ACC112 (cell line): ENCODE measurements around the gene BAMBI.
A peak's percentile ranks its signal among the peaks of the same experiment; 100 is the strongest.

Experiments used
- H2AFZ ChIP-seq: fragments of 200-600 bp; sonication (generic); one replicate; pipeline ENCODE4 v1.6.0; 2017; ENCODE audit warnings: antibody characterized with exemption, low read length; ENCODE audit not compliant: unreplicated experiment
- H3K27ac ChIP-seq: fragments of 200-600 bp; sonication (generic); 2 replicates; pipeline ENCODE4 v1.5.1; 2014; ENCODE audit warnings: low read depth, mild to moderate bottlenecking, antibody characterized with exemption, low read length, moderate library complexity
- H3K27me3 ChIP-seq: fragments of 200-600 bp; sonication (generic); 2 replicates; pipeline ENCODE4 v1.6.1; 2014; ENCODE audit warnings: mild to moderate bottlenecking, antibody characterized with exemption, low read length, moderate library complexity, mixed read lengths; ENCODE audit not compliant: insufficient read depth
- H3K36me3 ChIP-seq: fragments of 200-600 bp; sonication (generic); 2 replicates; pipeline ENCODE4 v1.6.1; 2016; ENCODE audit warnings: mild to moderate bottlenecking, antibody characterized with exemption, low read length, moderate library complexity, mixed read lengths; ENCODE audit not compliant: insufficient read depth
- H3K4me1 ChIP-seq: fragments of 200-600 bp; sonication (generic); one replicate; pipeline ENCODE4 v1.6.1; 2016; ENCODE audit warnings: low read length, mixed read lengths; ENCODE audit not compliant: insufficient read depth, unreplicated experiment, control insufficient read depth
- H3K4me3 ChIP-seq: fragments of 200-600 bp; sonication (generic); 2 replicates; pipeline ENCODE4 v1.5.1; 2014; ENCODE audit warnings: mild to moderate bottlenecking, low read depth, low read length
- H3K79me2 ChIP-seq: fragments of 200-600 bp; sonication (generic); one replicate; pipeline ENCODE4 v1.6.0; 2016; ENCODE audit warnings: low read length; ENCODE audit not compliant: control insufficient read depth, unreplicated experiment, insufficient read depth

The BAMBI gene

DNA sequence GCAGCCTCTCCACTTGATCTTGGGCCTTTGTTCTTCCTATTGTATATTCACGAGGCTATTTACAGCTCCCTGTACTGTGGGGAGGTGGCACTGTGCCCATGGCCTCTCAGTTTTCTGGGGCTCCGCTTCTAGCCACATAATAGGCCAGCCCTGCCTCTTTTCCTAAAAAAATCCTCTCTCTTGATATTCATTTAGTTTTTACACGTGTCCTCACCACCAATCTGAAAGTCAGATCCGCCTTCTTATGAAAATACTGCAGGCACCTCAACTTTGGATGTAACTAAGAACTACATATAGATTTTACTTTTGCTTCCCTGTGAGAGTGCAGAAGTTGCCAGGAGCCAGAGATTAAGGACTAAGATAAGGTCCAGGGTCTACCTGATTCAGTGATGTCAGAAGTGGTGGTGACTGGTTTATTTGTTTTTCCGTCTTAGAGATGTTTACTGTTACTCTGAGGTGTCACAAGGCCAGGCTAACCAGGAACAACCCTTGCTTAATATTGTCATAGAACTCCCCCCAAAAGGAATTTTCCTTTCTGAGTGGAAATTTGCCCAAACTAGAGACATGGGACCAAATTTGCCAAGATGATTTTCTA lies 7.8 kb downstream of the BAMBI start:
- H3K4me3 ChIP-seq = no peak overlapping the region
- H3K27ac ChIP-seq = no peak overlapping the region
- no peaks in the 10 kb centered on the region for H3K79me2 ChIP-seq
- H3K4me1 ChIP-seq = peaks cover 14% of the 10 kb centered on the region
- no peak overlapping the region for H2AFZ ChIP-seq
- H3K36me3 ChIP-seq = 0 out of 2 replicates have a peak, but pooled peaks cover 4% of the 10 kb centered on the region
- no peaks in the 10 kb centered on the region for H3K27me3 ChIP-seq

DNA sequence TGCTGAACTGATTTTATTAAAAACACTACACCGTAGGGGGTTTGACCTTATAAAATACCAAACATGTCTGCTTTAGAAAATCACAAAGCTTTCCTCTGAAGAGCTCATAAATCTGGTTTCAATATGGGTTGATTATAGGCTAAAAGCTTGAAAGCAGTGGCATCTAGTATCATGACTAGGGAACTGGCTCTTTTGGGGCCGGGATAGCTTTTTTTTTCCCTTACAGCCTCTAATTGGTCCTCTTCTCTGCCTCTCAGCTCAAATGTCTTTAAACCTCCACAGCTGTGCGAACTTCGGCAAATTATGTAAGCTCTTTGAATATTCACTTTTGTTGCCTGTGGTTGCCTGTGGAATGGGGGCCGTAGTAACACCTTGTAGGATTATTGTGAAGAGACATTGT lies 8.4 kb downstream of the BAMBI start:
- Histone ChIP-seq H3K4me1 (peaks cover 8% of the 10 kb centered on the region), H3K4me3 (no peak overlapping the region), H3K79me2 (no peaks in the 10 kb centered on the region), H2AFZ (no peak overlapping the region), H3K27ac (no peak overlapping the region), H3K36me3 (0 out of 2 replicates have a peak, but pooled peaks cover 4% of the 10 kb centered on the region), H3K27me3 (no peaks in the 10 kb centered on the region)

- H3K36me3 ChIP-seq = 0 out of 2 replicates have a peak, but pooled peaks cover 3% of the 10 kb centered on the region
- no peak overlapping the region for H3K4me3 ChIP-seq
- no peaks in the 10 kb centered on the region for H3K27me3 ChIP-seq
- H3K4me1 ChIP-seq = no peaks in the 10 kb centered on the region
- no peak overlapping the region for H2AFZ ChIP-seq
- H3K79me2 ChIP-seq = no peaks in the 10 kb centered on the region
- no peak overlapping the region for H3K27ac ChIP-seq
These were observed 9.7 kb downstream of the BAMBI start for GRCh38 chr10:28686835-28687682.

DNA sequence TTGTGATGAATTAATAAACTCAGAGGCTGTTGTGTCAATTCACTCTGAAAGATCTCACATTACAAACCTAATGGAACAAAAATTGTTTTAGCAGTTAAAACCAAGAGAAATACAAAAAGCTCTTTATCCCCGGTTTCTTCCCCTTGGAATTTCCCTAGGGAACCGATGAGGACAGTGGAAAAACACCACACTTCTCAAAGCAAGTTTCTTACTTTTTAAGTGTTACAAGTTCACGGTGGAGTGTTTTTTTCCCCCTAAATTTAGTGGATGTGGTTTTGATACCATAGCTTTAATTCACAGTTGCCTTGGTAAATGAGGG lies 10.3 kb downstream of the BAMBI start:
- no peaks in the 10 kb centered on the region for H3K27me3 ChIP-seq
- H3K4me3 ChIP-seq = no peak overlapping the region
- H2AFZ ChIP-seq = no peak overlapping the region
- H3K4me1 ChIP-seq = no peaks in the 10 kb centered on the region
- H3K36me3 ChIP-seq = no peaks in the 10 kb centered on the region
- no peak overlapping the region for H3K27ac ChIP-seq
- no peaks in the 10 kb centered on the region for H3K79me2 ChIP-seq

DNA sequence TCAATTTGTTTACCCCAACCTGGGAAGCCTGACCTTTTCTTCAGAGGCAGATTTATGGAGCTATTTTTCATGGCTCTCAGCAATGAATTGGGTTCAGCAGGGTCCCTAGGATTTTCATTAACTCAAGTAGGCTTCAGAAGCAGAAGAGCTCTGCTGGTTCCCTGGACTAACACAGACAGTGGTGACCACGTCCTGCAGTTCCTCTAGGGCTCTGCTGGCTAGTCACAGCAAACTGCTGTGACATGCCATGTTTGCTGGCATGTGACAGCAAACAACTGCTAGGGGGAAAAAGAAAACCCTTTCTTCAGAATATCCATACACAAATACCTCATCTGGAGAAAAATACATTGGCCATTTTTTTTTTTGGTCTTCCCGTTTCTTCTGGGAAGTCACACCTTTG lies 13.2 kb downstream of the BAMBI start:
- H3K4me1 ChIP-seq = no peaks in the 10 kb centered on the region
- no peaks in the 10 kb centered on the region for H3K27me3 ChIP-seq
- H3K36me3 ChIP-seq = no peaks in the 10 kb centered on the region
- no peak overlapping the region for H2AFZ ChIP-seq
- no peaks in the 10 kb centered on the region for H3K79me2 ChIP-seq
- H3K27ac ChIP-seq = no peak overlapping the region
- no peak overlapping the region for H3K4me3 ChIP-seq

DNA sequence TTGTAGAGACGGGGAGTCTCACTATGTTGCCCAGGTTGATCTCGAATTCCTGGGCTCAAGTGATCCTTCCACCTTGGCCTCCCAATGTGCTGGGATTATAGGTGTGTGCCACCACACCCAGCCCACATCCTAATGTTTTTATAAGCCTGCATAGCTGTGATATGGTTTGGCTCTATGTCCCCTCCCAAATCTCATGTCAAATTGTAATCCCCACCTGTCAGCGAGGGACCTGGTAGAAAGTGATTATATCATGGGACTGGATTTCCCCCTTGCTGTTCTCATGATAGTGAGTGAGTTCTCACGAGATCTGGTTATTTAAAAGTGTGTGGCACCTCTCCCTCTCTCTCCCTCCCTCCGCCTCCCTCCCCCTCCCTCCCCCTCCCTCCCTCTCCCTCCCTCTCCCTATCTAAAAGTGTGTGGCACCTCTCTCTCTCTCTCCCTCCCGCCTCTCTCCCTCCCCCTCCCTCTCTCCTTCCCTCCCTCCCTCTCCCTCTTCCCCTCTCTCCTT lies 13.9 kb downstream of the BAMBI start:
- no peak overlapping the region for H2AFZ ChIP-seq
- H3K4me1 ChIP-seq = no peaks in the 10 kb centered on the region
- H3K79me2 ChIP-seq = no peaks in the 10 kb centered on the region
- no peak overlapping the region for H3K27ac ChIP-seq
- H3K36me3 ChIP-seq = no peaks in the 10 kb centered on the region
- no peak overlapping the region for H3K4me3 ChIP-seq
- H3K27me3 ChIP-seq = no peaks in the 10 kb centered on the region

DNA sequence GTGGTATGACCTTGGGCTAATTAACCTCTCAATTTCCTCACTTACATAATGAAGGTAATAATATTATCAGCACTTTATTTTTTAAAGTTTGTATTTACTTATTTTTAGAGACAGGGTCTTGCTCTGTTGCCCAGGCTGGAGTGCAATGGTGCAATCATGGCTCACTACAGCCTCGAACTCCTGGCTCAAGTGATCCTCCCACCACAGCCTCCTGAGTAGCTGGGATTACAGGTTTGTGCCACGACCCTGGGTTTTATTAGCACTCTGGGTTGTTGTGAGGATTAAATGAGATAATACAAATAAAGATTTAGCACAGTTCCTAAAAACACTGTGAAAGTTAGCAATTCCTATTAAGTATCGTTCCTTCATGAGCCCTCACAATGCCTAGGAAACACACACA lies 14.7 kb downstream of the BAMBI start:
- H3K4me3 ChIP-seq = no peak overlapping the region
- no peak overlapping the region for H3K27ac ChIP-seq
- no peaks in the 10 kb centered on the region for H3K4me1 ChIP-seq
- no peaks in the 10 kb centered on the region for H3K27me3 ChIP-seq
- H3K79me2 ChIP-seq = no peaks in the 10 kb centered on the region
- H2AFZ ChIP-seq = no peak overlapping the region
- no peaks in the 10 kb centered on the region for H3K36me3 ChIP-seq

- H3K4me1 ChIP-seq = no peaks in the 10 kb centered on the region
- no peak overlapping the region for H3K27ac ChIP-seq
- H3K4me3 ChIP-seq = no peak overlapping the region
- no peaks in the 10 kb centered on the region for H3K36me3 ChIP-seq
- no peaks in the 10 kb centered on the region for H3K27me3 ChIP-seq
- no peaks in the 10 kb centered on the region for H3K79me2 ChIP-seq
- no peak overlapping the region for H2AFZ ChIP-seq
These were observed 17.2 kb downstream of the BAMBI start for GRCh38 chr10:28694530-28694929.

- H2AFZ ChIP-seq = no peak overlapping the region
- H3K36me3 ChIP-seq = no peaks in the 10 kb centered on the region
- no peaks in the 10 kb centered on the region for H3K79me2 ChIP-seq
- no peaks in the 10 kb centered on the region for H3K4me1 ChIP-seq
- no peaks in the 10 kb centered on the region for H3K27me3 ChIP-seq
- no peak overlapping the region for H3K27ac ChIP-seq
- H3K4me3 ChIP-seq = no peak overlapping the region
These were observed 20.8 kb downstream of the BAMBI start for GRCh38 chr10:28698075-28698474.

GRCh38 chr10:28704464-28705161 lies 27.3 kb downstream of the BAMBI start:
- H2AFZ ChIP-seq = peak overlapping the region; percentile 34
- no peaks in the 10 kb centered on the region for H3K36me3 ChIP-seq
- H3K79me2 ChIP-seq = no peaks in the 10 kb centered on the region
- no peak overlapping the region for H3K4me3 ChIP-seq
- no peaks in the 10 kb centered on the region for H3K27me3 ChIP-seq
- no peak overlapping the region for H3K27ac ChIP-seq
- no peaks in the 10 kb centered on the region for H3K4me1 ChIP-seq
